SK-N-SH (cell line): ENCODE measurements around the gene ACER2. TPM values are rescaled to one million over a fixed set of nuclear protein-coding genes. Genes with fewer than 3 reads are reported as not detected.
A peak's percentile ranks its signal among the peaks of the same experiment; 100 is the strongest.

Source experiments
- CTCF ChIA-PET: fragments of 300-600, 350-600 bp; formaldehyde crosslinking; extraction: SDS; loops from one replicate; lab custom pipeline; 2021; lab: Yijun Ruan, JAX
- POLR2A ChIA-PET: fragments of 350-600 bp; sonication (Branson Sonifier 250); formaldehyde crosslinking; extraction: SDS; loops from one replicate; lab custom pipeline; 2020; ENCODE audit warnings: antibody characterized with exemption, inconsistent platforms; lab: Yijun Ruan, JAX
- DNase-seq: peaks from one replicate; pipeline ENCODE4 v3.0.0; 2012
- H2AFZ ChIP-seq: fragments of 200-600 bp; sonication (generic); 2 replicates; pipeline ENCODE4 v1.8.1; 2016; ENCODE audit warnings: antibody characterized with exemption, mild to moderate bottlenecking, low read depth
- H3F3A ChIP-seq: fragments of 200-600 bp; sonication (generic); replicated peaks from 2 replicates; pipeline ENCODE3; 2016; ENCODE audit warnings: antibody characterized with exemption, mild to moderate bottlenecking; ENCODE audit not compliant: insufficient read depth
- H3K27ac ChIP-seq, 2 experiments: fragments of 200-500 bp in 1 of 2; fragments of 200-600 bp in 1 of 2; sonication (Bioruptor generic) in 1 of 2; sonication (generic), shearing (Covaris generic) in 1 of 2; 2 replicates each; pipeline versions ENCODE4 v1.5.1 to v1.6.1; 2014 to 2016; ENCODE audit warnings: low read depth in 2 of 2, inconsistent platforms in 1 of 2, low read length in 1 of 2, mild to moderate bottlenecking in 1 of 2, mixed read lengths in 1 of 2
- H3K27me3 ChIP-seq: fragments of 200-600 bp; sonication (generic), shearing (Covaris generic); 2 replicates; pipeline ENCODE4 v1.6.1; 2016; ENCODE audit warnings: mixed run types; ENCODE audit not compliant: insufficient read depth
- H3K36me3 ChIP-seq, 2 experiments: fragments of 200-500 bp in 1 of 2; fragments of 200-600 bp in 1 of 2; sonication (Bioruptor generic) in 1 of 2; sonication (generic) in 1 of 2; replicated peaks in 1 of 2; 2 replicates each; pipeline versions ENCODE3 to v1.5.1; 2014 to 2016; ENCODE audit warnings: low read length in 1 of 2, mild to moderate bottlenecking in 1 of 2; ENCODE audit not compliant: insufficient read depth in 2 of 2, control insufficient read depth in 1 of 2
- H3K4me1 ChIP-seq, 2 experiments: fragments of 200-500 bp in 1 of 2; fragments of 200-600 bp in 1 of 2; sonication (Bioruptor generic) in 1 of 2; sonication (generic), shearing (Covaris generic) in 1 of 2; 2 replicates each; pipeline versions ENCODE4 v1.5.1 to v1.6.1; 2014 to 2016; ENCODE audit warnings: low read depth in 1 of 2, low read length in 1 of 2, mixed run types in 1 of 2; ENCODE audit not compliant: insufficient read depth in 2 of 2, control insufficient read depth in 1 of 2
- H3K4me2 ChIP-seq: fragments of 200-600 bp; sonication (generic), shearing (Covaris generic); 2 replicates; pipeline ENCODE4 v1.6.1; 2017; ENCODE audit warnings: mixed run types
- H3K4me3 ChIP-seq, 2 experiments: fragments of 200-500 bp in 1 of 2; fragments of 200-600 bp in 1 of 2; sonication (Bioruptor generic) in 1 of 2; sonication (generic), shearing (Covaris generic) in 1 of 2; 2 replicates each; pipeline versions ENCODE4 v1.5.1 to v1.8.1; 2014 to 2016; ENCODE audit warnings: low read depth in 2 of 2, inconsistent platforms in 1 of 2, low read length in 1 of 2, mild to moderate bottlenecking in 1 of 2, mixed read lengths in 1 of 2, moderate library complexity in 1 of 2
- H3K79me2 ChIP-seq: fragments of 200-600 bp; sonication (generic); 2 replicates; pipeline ENCODE4 v1.8.1; 2017; ENCODE audit warnings: mild to moderate bottlenecking; ENCODE audit not compliant: insufficient read depth
- H3K9ac ChIP-seq: fragments of 200-600 bp; sonication (generic); 2 replicates; pipeline ENCODE4 v1.6.1; 2017; ENCODE audit warnings: mixed run types
- H3K9me2 ChIP-seq: fragments of 200-600 bp; sonication (generic); 2 replicates; pipeline ENCODE4 v1.6.1; 2017; ENCODE audit warnings: mixed run types
- H3K9me3 ChIP-seq: fragments of 200-600 bp; sonication (generic); 2 replicates; pipeline ENCODE4 v1.6.1; 2017; ENCODE audit warnings: mixed run types, mild to moderate bottlenecking, moderate library complexity
- H4K20me1 ChIP-seq: fragments of 200-600 bp; sonication (generic); 2 replicates; pipeline ENCODE4 v1.6.1; 2017; ENCODE audit warnings: mild to moderate bottlenecking, mixed run types; ENCODE audit not compliant: insufficient read depth
- CHD2 ChIP-seq: fragments of 150-350 bp; IDR thresholded peaks from 2 replicates; pipeline ENCODE4 v1.6.1; 2018; ENCODE audit warnings: low read length; ENCODE audit not compliant: partially characterized antibody
- EP300 ChIP-seq, 2 experiments: IDR thresholded peaks; 2 replicates each; pipeline versions ENCODE4 v1.4.0 to v1.6.1; 2012; ENCODE audit warnings: borderline replicate concordance in 1 of 2, low read depth in 1 of 2, low read length in 1 of 2
- EZH2phosphoT487 ChIP-seq: fragments of 200-600 bp; sonication (generic); IDR thresholded peaks from 2 replicates; pipeline ENCODE4 v1.6.1; 2017; ENCODE audit warnings: low read depth, mixed run types, mild to moderate bottlenecking, antibody characterized with exemption, moderate library complexity, borderline replicate concordance
- GABPA ChIP-seq: IDR thresholded peaks from 2 replicates; pipeline ENCODE4 v1.4.0; 2012; ENCODE audit warnings: low read depth, mild to moderate bottlenecking
- JUND ChIP-seq: IDR thresholded peaks from 2 replicates; pipeline ENCODE4 v1.4.0; 2012
- MXI1 ChIP-seq: IDR thresholded peaks from 2 replicates; pipeline ENCODE4 v1.6.1; 2012; ENCODE audit warnings: mild to moderate bottlenecking, low read depth, low read length, improper control_type of control experiment
- NRF1 ChIP-seq: IDR thresholded peaks from 2 replicates; pipeline ENCODE4 v1.6.1; 2012; ENCODE audit warnings: low read depth, mild to moderate bottlenecking, low read length
- POLR2AphosphoS5 ChIP-seq: IDR thresholded peaks from 2 replicates; pipeline ENCODE4 v1.6.1; 2012; ENCODE audit warnings: low read depth, low read length
- RAD21 ChIP-seq: IDR thresholded peaks from 2 replicates; pipeline ENCODE4 v1.6.1; 2012; ENCODE audit warnings: mild to moderate bottlenecking, low read length
- RCOR1 ChIP-seq: fragments of 150-350 bp; IDR thresholded peaks from 2 replicates; pipeline ENCODE4 v1.6.1; 2017; ENCODE audit warnings: antibody characterized with exemption, low read length
- RFX5 ChIP-seq: IDR thresholded peaks from 2 replicates; pipeline ENCODE4 v1.6.1; 2012; ENCODE audit warnings: mild to moderate bottlenecking, improper control_type of control experiment, low read length
- RXRA ChIP-seq: IDR thresholded peaks from 2 replicates; pipeline ENCODE4 v1.4.0; 2012; ENCODE audit warnings: low read depth, mild to moderate bottlenecking, borderline replicate concordance
- SIN3A ChIP-seq: IDR thresholded peaks from 2 replicates; pipeline ENCODE4 v1.6.1; 2012; ENCODE audit warnings: low read depth, mild to moderate bottlenecking, low read length, moderate library complexity, borderline replicate concordance
- SMC3 ChIP-seq: IDR thresholded peaks from 2 replicates; pipeline ENCODE4 v1.6.1; 2012; ENCODE audit warnings: low read depth, low read length, improper control_type of control experiment
- TAF1 ChIP-seq: IDR thresholded peaks from 2 replicates; pipeline ENCODE4 v1.6.1; 2012; ENCODE audit warnings: low read depth, mild to moderate bottlenecking, low read length, moderate library complexity, borderline replicate concordance
- WGBS: methylation state at CpG from one replicate; pipeline ENCODE4 v1.1.6; 2017; ENCODE audit warnings: low lambda C conversion rate; 5-methylcytosine and 5-hydroxymethylcytosine counted together
- polyA plus RNA-seq, 3 experiments: library from polyadenylated mRNA; depleted of rRNA; stranded (reverse); fragments of >200 nt; gene quantifications; 2 replicates each; pipeline ENCODE4 v1.2.3, GENCODE V29; 2012
- TF ChIP-seq, protein P1 (sequence below): fragments of 200-600 bp; sonication (generic); IDR thresholded peaks from 2 replicates; pipeline ENCODE4 v1.6.1; 2017; ENCODE audit warnings: antibody characterized with exemption, mild to moderate bottlenecking, moderate library complexity
- TF ChIP-seq, protein P2 (sequence below): IDR thresholded peaks from 2 replicates; pipeline ENCODE4 v1.4.0; 2012; ENCODE audit warnings: low read depth, borderline replicate concordance
- TF ChIP-seq, protein P3 (sequence below): IDR thresholded peaks from 2 replicates; pipeline ENCODE4 v1.4.0; 2012; ENCODE audit warnings: low read depth
- TF ChIP-seq, protein P4 (sequence below): fragments of 150-350 bp; IDR thresholded peaks from 2 replicates; pipeline ENCODE4 v1.6.1; 2017; ENCODE audit warnings: antibody characterized with exemption, low read length, low read depth, borderline replicate concordance

The ACER2 gene
- polyA plus RNA-seq, 1 of the 3 experiments (the other 2 are of a cell fraction), result 1.3 TPM

DNA sequence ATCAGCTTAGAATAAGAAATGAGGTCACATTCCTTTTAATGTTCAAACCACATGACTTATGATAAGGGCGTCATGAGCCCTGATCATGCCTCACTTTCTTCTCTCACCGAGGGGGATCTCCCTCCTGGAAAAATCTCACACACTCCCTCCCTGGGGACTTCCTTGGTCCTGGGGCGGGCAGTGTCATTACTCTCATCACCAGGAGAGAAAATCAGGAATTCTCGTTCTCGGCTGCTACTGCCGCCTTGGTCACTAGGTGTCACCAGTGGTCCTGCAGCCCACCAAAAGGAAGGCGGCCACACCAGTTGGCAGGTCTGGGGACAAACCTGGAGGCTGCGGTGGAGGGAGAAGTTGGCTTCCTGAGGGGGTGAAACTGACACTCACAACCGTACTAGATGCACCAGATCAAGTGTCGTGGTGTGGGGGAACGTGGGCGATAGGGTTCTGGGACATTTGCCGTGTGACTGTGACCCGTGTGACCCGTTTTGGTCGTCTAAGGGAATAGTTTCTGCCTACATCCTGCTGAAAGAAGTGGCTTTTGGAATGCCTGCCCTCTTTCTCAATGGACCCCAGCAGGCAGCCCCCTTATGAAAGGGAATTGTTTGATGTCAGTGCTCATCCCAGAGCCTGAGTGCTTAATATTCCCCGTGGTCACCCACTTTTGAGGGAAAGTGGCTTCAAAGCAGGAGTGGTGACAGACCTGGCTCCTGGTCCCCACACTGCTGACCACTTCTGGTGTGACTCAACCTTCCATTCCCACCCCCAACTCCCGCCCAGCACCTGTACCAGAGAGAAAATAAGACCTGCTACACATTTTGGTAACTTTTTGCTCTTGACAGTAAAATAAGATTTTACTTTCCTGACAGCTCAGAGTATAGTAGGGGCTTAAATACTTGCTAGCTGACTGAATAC is 63.2 kb downstream of the ACER2 start:
- CTCF ChIA-PET, result interaction anchor here (0.6 to 6.2 kb wide), 39 partner anchors 7 to 1624 kb away, joined by 3 to 37 read pairs (median 4); no protein-coding TSS in a partner anchor
- H3K27ac ChIP-seq, result no peak overlapping the region
- POLR2A ChIA-PET, result no interaction called here
- H3K36me3 ChIP-seq, result no peaks in the 10 kb centered on the region
- H3K9ac ChIP-seq, result no peak overlapping the region
- no peak overlapping the region for H2AFZ ChIP-seq
- no peaks in the 10 kb centered on the region for H3K9me3 ChIP-seq
- TF ChIP-seq POLR2AphosphoS5 (no peak), RFX5 (no peak), RXRA (no peak), SMC3 (peak; percentile 60), RAD21 (peak; percentile 82), TAF1 (no peak)
- TF ChIP-seq, protein P1, sequence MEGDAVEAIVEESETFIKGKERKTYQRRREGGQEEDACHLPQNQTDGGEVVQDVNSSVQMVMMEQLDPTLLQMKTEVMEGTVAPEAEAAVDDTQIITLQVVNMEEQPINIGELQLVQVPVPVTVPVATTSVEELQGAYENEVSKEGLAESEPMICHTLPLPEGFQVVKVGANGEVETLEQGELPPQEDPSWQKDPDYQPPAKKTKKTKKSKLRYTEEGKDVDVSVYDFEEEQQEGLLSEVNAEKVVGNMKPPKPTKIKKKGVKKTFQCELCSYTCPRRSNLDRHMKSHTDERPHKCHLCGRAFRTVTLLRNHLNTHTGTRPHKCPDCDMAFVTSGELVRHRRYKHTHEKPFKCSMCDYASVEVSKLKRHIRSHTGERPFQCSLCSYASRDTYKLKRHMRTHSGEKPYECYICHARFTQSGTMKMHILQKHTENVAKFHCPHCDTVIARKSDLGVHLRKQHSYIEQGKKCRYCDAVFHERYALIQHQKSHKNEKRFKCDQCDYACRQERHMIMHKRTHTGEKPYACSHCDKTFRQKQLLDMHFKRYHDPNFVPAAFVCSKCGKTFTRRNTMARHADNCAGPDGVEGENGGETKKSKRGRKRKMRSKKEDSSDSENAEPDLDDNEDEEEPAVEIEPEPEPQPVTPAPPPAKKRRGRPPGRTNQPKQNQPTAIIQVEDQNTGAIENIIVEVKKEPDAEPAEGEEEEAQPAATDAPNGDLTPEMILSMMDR, result peak; percentile 81
- TF ChIP-seq, protein P2, sequence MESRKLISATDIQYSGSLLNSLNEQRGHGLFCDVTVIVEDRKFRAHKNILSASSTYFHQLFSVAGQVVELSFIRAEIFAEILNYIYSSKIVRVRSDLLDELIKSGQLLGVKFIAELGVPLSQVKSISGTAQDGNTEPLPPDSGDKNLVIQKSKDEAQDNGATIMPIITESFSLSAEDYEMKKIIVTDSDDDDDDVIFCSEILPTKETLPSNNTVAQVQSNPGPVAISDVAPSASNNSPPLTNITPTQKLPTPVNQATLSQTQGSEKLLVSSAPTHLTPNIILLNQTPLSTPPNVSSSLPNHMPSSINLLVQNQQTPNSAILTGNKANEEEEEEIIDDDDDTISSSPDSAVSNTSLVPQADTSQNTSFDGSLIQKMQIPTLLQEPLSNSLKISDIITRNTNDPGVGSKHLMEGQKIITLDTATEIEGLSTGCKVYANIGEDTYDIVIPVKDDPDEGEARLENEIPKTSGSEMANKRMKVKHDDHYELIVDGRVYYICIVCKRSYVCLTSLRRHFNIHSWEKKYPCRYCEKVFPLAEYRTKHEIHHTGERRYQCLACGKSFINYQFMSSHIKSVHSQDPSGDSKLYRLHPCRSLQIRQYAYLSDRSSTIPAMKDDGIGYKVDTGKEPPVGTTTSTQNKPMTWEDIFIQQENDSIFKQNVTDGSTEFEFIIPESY, result no peak
- H3K4me3 ChIP-seq, result peak overlapping the region; percentile 13 to 58
- DNase-seq, result peak; percentile 80
- H3K9me2 ChIP-seq, result no peaks in the 10 kb centered on the region
- H3K4me2 ChIP-seq, result peak overlapping the region; percentile 79
- no peaks in the 10 kb centered on the region for H3K79me2 ChIP-seq
- H3K4me1 ChIP-seq, result peaks cover 0 to 10% of the 10 kb centered on the region in 2 experiments; a peak in 2 of 4 replicates
- H3F3A ChIP-seq, result no peaks in the 10 kb centered on the region
- H3K27me3 ChIP-seq, result peaks cover 4% of the 10 kb centered on the region; the same call in 1 of the 2 replicates
- no peaks in the 10 kb centered on the region for H4K20me1 ChIP-seq
- 22% methylated on average over 17 of the region's 18 CpGs for WGBS

DNA sequence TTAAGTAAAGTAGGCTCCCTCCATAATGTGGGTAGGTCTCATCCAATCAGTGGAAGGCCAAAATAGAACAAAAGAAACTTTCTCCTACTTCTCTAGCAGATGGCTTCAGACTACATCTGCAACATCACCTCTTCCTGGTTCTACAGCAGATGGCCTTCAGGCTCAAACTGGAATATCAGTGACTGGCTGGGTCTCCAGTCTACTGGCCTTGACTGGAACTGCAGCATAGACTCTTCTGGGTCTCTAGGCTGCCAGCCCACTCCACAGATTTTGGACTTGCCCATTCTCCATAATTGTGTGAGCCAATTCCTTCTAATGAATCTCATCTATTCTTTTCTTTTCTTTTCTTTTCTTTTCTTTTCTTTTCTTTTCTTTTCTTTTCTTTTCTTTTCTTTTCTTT is 64.8 kb downstream of the ACER2 start:
- H4K20me1 ChIP-seq, result no peaks in the 10 kb centered on the region
- H3K27me3 ChIP-seq, result peaks cover 4% of the 10 kb centered on the region; the same call in 1 of the 2 replicates
- no peak overlapping the region for H3K4me3 ChIP-seq
- H3K9me3 ChIP-seq, result no peaks in the 10 kb centered on the region
- no peak overlapping the region for H3K9ac ChIP-seq
- ChIA-PET POLR2A (no interaction called here), CTCF (interaction anchor here (0.6 to 6.2 kb wide), 6 partner anchors 9 to 449 kb away, joined by 3 to 37 read pairs (median 5); partner anchors contain the start of gene DENND4C)
- H3K27ac ChIP-seq, result no peak overlapping the region
- no peak for DNase-seq
- H2AFZ ChIP-seq, result no peak overlapping the region
- H3F3A ChIP-seq, result no peaks in the 10 kb centered on the region
- no peaks in the 10 kb centered on the region for H3K36me3 ChIP-seq
- H3K79me2 ChIP-seq, result no peaks in the 10 kb centered on the region
- no peaks in the 10 kb centered on the region for H3K9me2 ChIP-seq
- TF ChIP-seq, protein P3, sequence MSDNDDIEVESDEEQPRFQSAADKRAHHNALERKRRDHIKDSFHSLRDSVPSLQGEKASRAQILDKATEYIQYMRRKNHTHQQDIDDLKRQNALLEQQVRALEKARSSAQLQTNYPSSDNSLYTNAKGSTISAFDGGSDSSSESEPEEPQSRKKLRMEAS, result no peak
- TF ChIP-seq EZH2phosphoT487 (no peak), EP300 (IDR thresholded peaks at IDR 0.05; ENCODE audit: borderline replicate concordance in 1 of 2, low read depth in 1 of 2, low read length in 1 of 2) (no peak), RCOR1 (no peak), JUND (no peak), NRF1 (no peak), SIN3A (no peak), MXI1 (no peak), GABPA (no peak), CHD2 (no peak)
- TF ChIP-seq, protein P4, sequence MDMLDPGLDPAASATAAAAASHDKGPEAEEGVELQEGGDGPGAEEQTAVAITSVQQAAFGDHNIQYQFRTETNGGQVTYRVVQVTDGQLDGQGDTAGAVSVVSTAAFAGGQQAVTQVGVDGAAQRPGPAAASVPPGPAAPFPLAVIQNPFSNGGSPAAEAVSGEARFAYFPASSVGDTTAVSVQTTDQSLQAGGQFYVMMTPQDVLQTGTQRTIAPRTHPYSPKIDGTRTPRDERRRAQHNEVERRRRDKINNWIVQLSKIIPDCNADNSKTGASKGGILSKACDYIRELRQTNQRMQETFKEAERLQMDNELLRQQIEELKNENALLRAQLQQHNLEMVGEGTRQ, result no peak
- TF ChIP-seq, protein P2, result no peak
- TF ChIP-seq, all 33 proteins: peak for 0
- Histone ChIP-seq H3K4me1 (peaks cover 0 to 10% of the 10 kb centered on the region in 2 experiments; a peak in 2 of 4 replicates), H3K4me2 (no peak overlapping the region)
